ENCODE measurements around the gene SLC26A1.
"Not testable (repeated sequence)": the region's sequence is repeated elsewhere in the genome, so short reads cannot be mapped to it uniquely, and the experiment has no call there.

Gene SLC26A1

DNA sequence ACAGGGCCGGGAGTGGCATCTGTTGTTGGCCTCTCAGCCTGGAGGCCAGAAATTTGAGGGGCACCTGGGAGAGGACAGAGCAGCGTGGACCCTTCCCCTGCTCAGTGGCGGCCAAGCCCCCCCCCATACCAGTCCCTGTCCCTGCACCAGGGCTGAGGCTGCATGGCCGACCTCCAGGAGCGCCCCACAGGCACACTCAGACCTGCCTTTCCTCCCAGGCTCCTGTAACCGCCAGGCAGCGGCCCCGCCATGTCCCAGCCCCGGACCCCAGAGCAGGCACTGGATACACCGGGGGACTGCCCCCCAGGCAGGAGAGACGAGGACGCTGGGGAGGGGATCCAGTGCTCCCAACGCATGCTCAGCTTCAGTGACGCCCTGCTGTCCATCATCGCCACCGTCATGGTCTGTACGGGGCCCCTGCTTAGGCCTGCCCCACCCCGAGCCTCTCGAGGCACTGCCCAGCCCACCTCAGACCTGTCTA, 45.7 kb downstream of the SLC26A1 start:
- DNase-seq (ENCODE audit: low read depth) = no peak
- TF ChIP-seq, protein P1, sequence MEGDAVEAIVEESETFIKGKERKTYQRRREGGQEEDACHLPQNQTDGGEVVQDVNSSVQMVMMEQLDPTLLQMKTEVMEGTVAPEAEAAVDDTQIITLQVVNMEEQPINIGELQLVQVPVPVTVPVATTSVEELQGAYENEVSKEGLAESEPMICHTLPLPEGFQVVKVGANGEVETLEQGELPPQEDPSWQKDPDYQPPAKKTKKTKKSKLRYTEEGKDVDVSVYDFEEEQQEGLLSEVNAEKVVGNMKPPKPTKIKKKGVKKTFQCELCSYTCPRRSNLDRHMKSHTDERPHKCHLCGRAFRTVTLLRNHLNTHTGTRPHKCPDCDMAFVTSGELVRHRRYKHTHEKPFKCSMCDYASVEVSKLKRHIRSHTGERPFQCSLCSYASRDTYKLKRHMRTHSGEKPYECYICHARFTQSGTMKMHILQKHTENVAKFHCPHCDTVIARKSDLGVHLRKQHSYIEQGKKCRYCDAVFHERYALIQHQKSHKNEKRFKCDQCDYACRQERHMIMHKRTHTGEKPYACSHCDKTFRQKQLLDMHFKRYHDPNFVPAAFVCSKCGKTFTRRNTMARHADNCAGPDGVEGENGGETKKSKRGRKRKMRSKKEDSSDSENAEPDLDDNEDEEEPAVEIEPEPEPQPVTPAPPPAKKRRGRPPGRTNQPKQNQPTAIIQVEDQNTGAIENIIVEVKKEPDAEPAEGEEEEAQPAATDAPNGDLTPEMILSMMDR (IDR thresholded peaks at IDR 0.05; ENCODE audit: low read depth, low read length, missing control alignments) = no peak
- in situ Hi-C loops (cut with HindIII; ENCODE audit: low sequenced_read_pairs) = no loop called here
- H3K4me3 ChIP-seq (ENCODE audit: low read depth, low read length) = no peak overlapping the region

DNA sequence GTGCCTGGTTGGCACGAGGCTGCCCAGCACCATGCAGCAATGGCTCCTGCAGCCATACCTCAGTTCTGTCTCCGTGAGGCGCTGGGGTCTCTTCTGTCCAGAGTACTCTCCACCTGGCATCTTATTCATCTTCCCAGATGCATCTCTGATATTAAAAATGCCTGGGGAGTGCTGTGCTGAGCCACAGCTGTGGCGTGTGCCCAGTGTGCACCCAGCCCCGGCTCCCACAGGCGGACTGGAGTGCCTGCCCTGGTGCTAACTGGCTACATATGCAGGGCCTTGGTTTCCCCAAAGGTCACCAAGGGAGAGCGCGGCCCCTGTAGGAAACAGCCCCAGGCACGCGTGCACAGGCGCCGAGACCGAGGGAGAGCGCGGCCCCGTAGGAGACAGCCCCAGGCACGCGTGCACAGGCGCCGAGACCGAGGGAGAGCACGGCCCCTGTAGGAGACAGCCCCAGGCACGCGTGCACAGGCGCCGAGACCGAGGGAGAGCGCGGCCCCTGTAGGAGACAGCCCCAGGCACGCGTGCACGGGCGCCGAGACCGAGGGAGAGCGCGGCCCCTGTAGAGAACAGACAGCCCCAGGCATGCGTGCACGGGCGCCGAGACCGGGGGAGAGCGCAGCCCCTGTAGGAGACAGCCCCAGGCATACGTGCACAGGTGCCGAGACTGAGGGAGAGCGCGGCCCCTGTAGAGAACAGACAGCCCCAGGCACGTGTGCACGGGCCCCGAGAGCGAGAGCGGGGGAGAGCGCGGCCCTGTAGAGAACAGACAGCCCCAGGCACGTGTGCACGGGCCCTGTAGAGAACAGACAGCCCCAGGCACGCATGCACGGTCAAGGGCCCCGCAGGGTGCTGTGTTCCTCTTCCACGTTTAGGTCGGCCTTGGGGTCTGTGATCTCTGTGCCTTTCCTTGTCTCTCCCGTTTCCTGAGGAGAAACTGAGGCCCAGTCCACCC, 46.4 kb downstream of the SLC26A1 start:
- H3K4me3 ChIP-seq (ENCODE audit: low read depth, low read length) = no peak overlapping the region
- in situ Hi-C loops (cut with HindIII; ENCODE audit: low sequenced_read_pairs) = no loop called here
- DNase-seq (ENCODE audit: low read depth) = no peak

DNA sequence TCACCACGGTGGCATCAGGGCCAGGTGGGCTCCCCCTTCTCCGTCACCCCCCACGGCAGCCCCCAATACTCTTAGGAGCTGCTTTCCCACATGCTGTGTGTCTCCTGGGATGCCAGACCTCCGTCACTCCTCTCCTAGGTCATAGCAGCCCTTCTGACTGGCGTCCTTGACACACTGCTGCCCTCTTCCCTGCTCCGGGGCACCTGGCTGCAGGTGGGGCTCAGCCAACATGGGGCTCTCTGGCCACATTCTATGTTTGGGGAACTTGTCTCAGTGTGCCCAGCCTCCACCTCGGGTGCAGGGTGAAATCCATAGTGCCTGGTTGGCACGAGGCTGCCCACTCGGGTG, 47.1 kb downstream of the SLC26A1 start:
- DNase-seq (ENCODE audit: low read depth) = no peak
- in situ Hi-C loops (cut with HindIII; ENCODE audit: low sequenced_read_pairs) = no loop called here
- TF ChIP-seq, protein P1 (IDR thresholded peaks at IDR 0.05; ENCODE audit: low read depth, low read length, missing control alignments) = no peak
- no peak overlapping the region for H3K4me3 ChIP-seq (ENCODE audit: low read depth, low read length)

More for the DNA sequence above, 46.4 kb downstream of the SLC26A1 start:
- TF ChIP-seq, protein P1 (IDR thresholded peaks at IDR 0.05; ENCODE audit: low read depth, low read length, missing control alignments) = no peak

DNA sequence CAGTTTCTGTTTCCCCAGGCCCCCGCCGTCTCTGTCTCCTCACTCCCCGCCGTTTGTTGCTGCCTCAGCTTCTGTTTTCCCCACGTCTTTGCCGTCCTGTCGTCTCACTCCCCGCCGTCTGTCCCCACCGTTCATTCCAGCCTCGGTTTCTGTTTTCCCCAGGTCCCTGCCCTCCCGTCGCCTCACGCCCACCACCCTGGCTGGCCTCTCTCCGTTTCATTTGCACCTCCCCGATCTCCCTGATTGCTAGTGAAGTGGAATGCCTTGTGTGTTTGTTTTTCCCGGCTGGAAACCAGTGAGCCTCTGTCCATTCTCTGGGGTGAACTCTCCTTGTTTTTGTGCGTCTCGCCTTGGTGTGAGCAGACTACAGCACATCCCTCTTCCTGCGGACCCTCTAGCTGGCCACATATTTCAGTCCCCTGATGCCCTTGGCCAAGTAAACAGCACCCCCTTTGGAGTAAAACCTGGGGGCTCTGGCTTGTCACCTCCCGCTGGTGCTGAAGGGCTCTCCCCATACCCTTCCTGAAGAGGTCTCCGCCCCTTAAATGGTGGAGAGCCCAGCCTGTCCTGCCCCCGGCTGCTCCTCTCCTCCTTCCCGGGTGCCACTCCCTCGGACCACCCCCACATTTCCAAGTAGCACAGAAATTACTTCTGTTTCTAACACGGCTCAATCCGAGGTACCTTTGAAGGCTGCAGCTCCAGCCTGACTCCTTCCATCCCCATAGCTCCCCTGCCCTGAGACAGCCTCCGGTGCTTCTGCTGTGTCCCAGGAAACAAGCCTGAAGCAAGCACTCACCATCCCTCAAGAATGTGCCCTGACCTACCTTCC, 47.7 kb downstream of the SLC26A1 start:
- no peak for DNase-seq (ENCODE audit: low read depth)
- TF ChIP-seq, protein P1 (IDR thresholded peaks at IDR 0.05; ENCODE audit: low read depth, low read length, missing control alignments) = no peak
- in situ Hi-C loops (cut with HindIII; ENCODE audit: low sequenced_read_pairs) = no loop called here
- H3K4me3 ChIP-seq (ENCODE audit: low read depth, low read length) = no peak overlapping the region

DNA sequence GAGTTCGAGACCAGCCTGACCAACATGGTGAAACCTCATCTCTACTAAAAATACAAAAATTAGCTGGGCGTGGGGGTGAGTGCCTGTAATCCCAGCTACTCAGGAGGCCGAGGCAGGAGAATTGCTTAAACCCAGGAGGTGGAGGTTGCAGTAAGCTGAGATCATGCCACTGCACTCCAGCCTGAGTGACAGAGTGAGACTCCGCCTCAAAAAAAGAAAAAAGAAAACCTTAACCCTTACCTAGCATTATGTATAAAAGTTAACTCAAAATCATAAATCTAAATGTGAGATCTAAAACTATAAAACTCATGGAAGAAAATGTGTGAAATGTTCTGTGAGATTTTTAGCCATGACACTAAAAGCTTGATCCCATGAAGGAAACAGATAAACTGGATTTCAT, 53.7 kb downstream of the SLC26A1 start:
- in situ Hi-C loops (cut with HindIII; ENCODE audit: low sequenced_read_pairs); DNase-seq (ENCODE audit: low read depth); H3K4me3 ChIP-seq (ENCODE audit: low read depth, low read length): not testable (repeated sequence)

Measured in astrocyte of the cerebellum (primary cell).